ENCODE results near the gene ITGB2.
A peak's percentile ranks its signal among the peaks of the same experiment; 100 is the strongest.
"Not testable (repeated sequence)": the region's sequence is repeated elsewhere in the genome, so short reads cannot be mapped to it uniquely, and the experiment has no call there.

Gene ITGB2

DNA sequence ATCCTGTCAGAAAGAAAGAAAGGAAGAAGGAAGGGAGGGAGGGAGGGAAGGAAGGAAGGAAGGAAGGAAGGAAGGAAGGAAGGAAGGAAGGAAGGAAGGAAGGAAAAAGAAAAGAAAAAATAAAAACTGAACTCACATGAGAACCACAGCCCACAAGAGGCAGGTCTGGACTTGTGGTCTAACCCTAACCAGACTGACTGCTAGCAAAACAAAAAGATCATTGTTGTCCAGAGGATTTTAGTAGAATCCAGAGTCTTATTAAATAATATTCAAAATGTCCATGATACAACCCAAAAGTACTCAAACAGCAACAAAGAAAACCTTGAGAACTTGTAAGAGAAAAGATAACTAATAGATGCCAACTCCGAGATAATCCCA lies 4.7 kb upstream of the ITGB2 start:
- DNase-seq: no peak

DNA sequence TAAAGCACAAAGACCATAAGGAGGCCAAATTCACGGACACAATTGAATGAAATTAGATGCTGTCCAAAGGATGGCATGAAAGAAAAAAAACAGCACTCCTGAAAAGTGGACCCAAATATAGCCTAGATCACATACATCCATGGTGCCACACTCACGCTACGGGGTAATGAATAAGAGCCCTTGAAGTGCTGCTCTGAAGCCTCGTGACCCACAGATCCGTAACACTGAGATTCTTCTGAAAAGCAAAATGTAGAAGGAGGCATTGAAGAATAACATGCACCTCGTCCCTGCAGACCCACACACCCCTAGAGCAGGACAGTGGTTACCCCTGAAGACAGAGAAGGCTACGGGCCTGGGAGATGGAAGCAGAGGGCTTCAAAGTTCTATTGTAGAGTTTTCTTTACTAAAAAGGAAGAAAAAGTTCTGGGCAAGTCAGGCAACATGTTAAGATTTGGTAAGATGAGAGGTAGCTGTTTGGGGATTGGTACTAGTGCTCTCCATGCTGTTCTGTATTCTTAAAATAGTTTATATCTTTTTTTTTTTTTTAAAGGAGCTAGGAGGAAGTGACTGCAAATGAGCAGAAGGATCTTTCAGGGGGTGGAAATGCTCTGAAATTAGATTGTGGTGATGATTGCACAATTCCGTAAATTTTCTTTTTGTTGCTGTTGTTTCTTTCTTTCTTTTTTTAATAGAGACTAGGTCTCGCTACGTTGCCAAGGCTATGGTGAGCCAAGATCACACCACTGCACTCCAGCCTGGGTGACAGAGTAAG lies 4.1 kb upstream of the ITGB2 start:
- DNase-seq: no peak

DNA sequence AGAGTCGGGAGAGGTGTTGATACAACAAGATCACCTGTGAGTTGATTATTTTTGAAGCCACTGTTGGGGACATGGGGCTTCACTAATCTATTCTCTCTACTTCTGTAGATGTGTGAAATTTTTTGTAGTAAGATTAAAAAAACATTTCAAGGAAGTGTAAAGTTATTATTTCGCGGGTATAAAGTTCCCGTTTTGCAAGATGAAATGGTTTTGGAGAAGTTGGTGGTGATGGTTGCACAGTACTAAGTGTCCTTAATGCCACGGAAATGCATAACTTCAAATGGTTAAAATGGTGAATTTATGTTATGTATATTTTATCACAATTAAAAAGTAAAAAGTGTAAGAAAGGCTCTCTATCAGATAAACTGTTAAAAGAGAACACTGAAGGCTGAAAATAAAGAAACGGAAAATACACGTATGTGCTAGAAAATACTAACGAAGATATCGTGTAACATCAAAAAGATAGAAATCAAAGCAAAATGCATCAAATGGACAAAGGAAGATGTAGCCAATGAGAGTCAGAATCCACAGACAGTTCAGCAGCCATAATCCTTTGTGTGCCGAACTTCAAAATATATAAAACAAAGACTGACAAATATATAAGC lies 2.9 kb upstream of the ITGB2 start:
- no peak for DNase-seq

DNA sequence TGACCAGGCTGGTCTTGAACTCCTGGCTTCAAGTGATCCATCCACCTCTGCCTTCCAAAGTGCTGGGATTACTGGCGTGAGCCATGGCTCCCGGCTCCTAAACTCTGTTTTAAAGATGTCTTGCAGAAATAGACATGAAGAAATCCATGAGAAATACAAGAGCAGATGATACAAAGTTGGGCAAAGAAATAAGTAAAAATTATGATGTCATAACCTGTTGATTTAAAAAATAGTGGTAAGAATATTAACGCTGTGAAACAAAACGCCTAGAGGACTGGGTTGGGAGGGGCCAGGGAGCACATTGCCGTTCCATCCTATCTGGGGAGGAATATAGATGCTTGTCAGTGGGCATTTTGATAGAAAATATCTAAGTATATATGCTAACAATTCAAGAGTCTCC lies 1.2 kb upstream of the ITGB2 start:
- no peak for DNase-seq

DNA sequence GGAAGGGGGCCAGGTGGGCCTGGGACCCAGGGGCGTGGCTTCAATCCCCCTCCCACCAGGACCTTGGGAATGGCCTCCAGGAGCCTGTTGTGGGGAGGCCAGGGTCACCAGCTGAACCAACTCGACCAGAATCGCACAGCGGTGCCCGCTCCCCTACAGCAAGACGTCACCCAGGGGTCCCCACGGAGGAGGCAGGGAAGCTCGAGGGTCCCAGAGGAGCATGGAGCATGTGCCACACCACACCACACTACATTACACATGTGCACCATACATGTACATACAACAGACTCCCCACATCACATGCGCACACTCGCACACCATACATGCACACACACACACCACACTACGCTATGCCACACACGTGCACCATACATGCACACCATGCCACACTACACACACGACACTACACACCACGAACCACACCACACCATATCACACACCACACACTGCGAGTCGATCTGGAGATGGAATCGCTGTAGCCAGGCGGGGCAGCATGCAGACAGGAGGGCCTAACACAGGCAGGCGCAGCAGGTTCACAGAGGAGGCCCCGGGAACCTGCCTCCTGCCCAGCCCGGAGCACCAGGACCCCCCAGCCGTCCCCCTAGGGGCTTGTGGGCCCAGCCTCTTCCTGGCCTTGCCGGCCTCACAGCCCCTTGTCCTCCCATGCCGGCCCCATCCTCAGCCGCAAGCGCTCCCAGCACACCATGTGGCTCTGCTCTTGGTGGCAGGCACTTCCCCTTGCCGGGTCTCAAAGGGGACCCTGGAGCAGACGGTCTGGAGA lies 596 bp downstream of the ITGB2 start:
- DNase-seq: no peak

DNA sequence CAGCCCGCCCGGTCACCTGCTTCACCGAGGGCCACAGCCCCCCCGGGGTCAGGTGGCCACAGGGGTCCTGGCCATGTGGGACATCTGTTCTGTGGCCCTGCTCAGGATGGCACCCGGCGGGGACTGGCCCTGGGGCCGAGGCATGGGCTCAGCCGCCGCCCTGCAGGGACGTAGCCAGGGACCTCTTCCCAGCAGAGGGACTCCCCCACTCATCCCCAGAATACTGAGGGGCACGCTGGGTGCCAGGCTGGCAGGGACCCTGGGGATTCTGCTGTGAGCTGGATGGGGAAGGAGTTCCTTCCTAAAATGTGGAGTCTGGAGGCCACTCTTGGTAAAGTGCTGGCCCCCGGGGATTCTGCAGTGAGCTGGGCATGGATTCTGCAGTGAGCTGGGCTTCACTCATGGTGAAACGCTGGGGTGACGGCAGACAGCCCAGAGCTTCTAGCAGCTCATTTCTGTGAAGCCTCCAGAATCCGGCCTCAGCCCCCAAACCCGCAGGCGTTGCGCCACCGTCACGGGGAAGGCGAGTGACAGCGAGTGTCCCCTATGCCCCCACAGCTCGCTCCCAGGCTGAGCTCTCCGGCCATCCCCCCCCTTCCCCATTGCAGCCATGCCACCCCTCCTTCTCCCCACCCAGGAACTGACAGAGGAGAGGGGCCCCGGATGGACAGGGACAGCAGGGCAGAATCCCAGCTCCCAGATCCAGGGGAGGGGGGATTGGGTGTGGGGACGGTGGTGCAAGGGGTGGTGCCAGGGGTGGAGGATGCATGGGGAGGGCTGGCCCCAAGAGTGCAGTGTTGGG lies 1.4 kb downstream of the ITGB2 start:
- no peak for DNase-seq

DNA sequence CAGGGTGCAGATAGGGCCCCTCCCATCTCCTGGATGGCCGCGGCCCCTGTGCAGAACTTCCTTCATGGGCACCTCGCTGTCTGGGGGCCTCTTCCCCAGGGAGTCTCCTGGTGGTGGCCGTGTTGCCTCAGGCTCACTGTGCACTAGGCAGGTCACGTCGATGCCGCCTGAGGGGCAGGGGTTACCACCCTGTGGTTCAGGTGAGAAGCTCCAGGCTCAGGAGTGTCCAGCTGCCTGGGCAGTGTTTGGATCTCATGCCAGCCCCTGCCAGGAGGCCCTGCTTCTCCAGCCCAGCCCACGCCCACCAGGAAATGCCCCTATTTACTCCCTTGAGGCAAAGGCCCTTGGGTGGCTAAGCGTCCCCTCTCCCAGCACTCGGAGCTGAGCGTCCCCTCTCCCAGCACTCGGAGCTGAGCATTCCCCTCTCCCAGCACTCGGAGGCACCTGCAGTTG lies 2.1 kb downstream of the ITGB2 start:
- DNase-seq: peak in 1 of 2 experiments; percentile 32

DNA sequence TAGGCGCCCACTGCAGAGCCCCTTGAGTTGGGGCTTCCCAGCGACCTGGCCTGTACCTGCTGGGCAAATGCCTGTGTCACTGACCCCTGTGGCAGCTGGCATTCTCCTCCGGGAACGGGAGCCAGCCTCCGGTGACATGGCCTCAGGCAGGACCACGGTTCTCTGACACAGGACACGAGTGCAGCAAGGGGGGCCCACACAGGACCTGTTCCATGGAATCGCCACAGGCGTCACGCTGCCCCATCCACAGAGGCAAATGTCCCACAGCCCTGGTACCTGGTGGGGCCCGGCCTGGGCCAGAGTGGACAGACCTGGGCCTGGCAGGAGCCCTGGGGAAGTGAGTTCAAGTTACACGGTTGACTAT lies 2.6 kb downstream of the ITGB2 start:
- no peak for DNase-seq

DNA sequence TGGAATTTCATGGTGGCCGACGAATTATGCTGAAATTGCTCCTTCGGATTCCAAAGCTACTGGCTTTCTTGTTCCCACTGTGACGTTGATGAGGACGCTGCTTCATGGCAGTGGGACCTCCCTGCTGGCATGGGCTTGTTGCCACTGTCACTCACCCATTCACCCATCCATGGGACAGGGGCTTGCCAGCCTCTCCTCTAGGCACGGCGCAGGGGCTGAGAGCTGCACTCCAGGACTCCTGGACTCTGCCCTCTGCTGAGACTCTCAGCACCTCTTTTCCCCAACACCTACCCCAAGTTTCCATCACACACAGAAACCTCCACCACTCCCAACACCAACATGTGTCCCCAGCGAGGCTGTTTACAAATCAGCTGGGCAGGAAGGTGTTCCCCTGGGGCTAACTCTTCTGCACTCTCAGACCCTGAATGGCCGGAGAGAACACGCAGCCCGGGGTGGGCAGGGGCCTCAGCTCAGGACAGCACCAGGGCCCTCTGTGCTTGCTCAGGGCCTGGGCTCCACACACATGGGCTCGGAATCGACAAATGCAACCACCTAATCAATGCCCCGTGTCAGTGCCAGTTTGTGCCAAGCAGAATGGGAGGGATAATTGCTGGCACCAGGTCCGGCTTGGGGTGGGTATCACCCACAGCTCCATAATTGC lies 3.1 kb downstream of the ITGB2 start:
- no peak for DNase-seq

DNA sequence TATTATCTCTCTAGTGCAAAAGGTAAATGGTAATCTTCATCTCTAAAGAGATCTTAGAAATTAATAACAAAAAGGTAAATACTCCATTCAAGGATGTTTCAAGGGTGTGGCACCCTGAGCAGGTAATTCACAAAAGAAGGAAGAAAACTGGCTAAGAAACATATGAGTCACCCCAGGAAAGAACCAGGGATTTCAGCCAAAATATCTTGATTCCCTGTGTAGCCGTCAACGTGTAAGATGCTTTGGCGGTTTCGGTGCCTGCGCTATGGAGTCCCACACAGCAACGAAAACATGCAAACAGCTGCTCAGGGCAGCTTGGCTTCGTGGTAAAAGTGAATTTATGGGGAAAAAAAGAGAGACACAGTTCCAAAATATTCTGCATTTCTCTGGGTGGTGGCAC lies 3.7 kb downstream of the ITGB2 start:
- DNase-seq: no peak

DNA sequence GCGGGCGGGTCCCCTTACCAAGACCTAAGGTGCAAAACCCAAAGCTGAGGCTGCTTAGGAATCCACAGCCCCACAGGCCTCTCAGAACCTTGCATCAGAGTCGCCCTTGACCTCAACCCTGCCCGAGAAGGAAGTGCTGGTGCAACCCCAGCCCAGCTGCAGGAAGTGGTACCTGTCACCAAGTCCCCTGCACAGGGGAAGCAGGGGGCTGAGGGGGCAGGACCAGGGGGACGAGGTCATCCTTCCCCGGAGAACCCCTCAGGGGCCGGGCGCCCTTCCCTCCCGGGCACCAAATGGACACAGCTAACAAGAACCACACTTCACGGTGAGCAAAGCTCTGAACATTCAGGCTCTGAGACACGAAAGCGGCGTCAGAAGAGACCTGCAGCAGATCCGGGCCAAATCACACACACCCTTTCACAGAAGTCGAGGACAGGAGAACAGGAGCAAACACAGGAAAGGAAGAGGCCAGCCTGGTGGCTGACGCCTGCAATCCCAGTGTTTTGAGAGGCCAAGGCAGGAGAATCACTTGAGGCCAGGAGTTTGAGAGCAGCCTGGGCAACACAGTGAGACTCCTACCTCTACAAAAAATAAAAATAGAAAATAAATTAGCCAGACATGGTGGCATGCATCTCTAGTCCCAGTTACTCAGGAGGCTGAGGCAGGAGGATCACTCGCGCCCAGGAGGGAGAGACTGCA lies 6.4 kb downstream of the ITGB2 start:
- DNase-seq: no peak

DNA sequence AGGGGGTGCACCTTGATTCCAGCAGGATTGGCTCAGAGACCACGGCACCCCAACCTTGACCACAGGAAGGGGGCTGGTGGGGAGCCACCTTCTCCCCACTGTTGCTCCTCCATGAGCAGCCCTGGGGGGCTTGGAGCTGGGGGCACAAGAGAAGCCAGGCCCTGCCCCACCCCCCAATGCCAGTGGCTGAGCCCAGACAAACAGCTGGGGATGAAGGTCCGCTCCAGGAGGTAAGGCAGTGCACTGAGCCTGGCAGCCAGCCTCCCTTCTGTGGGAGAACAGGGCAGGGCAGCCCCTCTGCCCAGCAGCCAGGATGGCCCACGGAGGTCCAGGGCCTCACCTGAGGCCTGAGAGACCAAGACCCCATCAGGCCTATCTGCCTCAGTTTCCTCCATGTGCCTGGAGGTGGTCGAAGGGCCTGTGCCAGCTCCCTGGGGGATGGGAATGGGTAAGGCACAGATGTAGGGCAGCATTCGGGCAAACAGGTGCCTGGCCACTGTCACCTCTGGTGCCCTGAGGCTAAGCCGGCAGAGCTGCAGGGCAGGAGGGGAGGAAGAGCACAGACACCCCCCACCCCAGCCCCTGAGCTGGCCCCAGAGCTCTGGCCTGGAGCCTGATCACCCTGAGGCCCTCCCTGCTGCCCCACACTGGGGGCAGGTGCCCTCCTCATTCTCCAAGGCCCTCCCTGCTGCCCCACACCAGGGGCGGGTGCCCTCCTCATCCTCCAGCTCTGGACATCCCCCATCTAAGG lies 7.1 kb downstream of the ITGB2 start:
- DNase-seq: no peak

DNA sequence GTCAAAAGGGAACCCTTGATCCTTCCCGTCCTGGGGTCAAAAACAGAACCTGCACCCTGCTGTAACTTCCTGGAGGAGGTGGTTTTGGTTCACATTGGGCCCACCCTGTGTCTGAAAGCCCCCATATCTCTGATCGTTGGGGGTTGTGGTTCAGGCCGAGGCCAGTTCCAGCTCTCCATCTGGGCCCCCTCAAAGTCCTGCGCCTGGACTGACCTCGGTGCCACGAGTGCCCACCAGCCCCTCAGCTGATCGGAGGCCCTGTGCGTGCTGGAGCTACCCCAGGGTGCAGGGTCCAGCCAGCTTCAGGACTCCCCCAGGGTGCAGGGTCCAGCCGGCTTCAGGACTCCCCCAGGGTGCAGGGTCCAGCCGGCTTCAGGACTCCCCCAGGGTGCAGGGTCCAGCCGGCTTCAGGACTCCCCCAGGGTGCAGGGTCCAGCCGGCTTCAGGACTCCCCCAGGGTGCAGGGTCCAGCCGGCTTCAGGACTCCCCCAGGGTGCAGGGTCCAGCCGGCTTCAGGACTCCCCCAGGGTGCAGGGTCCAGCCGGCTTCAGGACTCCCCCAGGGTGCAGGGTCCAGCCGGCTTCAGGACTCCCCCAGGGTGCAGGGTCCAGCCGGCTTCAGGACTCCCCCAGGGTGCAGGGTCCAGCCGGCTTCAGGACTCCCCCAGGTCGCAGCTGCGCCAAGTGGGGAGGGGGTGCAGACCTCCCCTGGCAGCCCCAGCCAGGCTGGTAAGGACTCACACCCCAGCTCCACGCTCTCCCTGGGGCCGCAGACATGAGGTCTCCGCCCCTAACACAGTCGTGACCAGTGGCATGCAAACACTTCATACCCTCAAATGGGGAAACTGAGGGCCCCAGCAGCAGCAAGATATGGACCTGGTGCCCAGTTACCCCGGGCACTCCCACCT lies 7.9 kb downstream of the ITGB2 start:
- not testable (repeated sequence) for DNase-seq

DNA sequence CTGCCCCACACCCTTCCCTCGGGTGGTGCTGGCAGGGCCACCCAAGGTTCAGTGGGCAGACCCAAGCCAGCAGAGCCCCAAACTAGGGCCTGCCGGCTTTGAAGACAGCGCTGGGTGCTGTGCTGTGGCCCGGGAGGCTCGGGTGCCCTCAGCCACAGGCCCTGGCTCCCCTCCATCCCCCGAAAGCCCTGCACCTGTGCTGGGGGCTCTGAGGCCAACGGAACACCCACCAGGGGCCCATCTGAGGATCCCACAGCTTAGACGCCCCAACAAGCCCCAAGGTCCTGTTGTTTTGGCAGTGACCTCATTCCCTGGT lies 8.6 kb downstream of the ITGB2 start:
- DNase-seq: no peak

DNA sequence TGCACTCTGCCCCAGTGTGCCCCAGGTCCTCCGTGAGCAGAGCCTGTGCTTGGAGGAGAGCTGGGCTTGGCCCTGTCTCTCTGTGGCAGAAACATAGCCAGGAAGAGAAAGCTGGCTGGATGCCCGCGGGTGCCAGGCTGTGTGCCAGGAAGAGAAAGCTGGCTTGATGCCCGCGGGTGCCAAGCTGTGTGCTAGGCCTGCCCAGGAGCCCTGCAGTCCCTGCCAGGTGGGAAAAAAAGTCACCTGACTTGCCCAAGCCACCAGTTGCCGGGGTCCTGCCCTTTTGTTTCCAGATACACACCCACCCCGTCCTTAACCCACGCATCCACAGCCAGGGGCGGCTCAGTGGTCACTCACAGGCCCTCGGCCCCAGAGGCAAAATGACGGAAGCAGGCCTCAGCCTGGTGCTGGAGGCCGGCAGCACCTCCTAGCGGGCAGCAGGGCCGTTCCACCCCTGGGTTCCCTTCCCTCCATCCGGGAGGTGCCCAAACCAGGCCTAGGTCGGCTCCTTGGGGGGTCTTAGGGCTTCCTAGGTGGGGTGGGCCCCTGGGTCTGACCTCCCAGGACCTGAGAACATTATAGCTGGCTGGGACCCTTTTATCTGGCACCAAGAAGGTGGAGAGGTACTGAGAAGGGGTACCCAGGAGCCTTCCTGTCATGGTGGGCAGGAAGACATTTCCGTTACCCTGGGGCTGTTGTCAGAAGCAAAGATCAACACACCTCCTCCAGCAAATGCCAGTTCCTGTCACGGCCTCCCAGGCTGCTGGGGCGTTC lies 9.1 kb downstream of the ITGB2 start:
- DNase-seq: no peak

DNA sequence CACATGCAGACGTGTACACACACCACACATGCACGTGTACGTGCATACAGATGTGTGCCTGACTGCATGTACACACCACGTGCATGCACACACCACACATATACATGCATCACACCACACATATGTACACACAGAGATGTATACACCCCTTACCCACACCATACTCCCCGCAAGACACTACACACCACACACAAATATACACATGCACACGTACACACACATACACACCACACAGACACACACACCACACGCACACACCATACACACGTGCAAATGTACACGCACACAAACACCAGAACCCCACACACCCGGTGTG lies 9.7 kb downstream of the ITGB2 start:
- no peak for DNase-seq

DNA sequence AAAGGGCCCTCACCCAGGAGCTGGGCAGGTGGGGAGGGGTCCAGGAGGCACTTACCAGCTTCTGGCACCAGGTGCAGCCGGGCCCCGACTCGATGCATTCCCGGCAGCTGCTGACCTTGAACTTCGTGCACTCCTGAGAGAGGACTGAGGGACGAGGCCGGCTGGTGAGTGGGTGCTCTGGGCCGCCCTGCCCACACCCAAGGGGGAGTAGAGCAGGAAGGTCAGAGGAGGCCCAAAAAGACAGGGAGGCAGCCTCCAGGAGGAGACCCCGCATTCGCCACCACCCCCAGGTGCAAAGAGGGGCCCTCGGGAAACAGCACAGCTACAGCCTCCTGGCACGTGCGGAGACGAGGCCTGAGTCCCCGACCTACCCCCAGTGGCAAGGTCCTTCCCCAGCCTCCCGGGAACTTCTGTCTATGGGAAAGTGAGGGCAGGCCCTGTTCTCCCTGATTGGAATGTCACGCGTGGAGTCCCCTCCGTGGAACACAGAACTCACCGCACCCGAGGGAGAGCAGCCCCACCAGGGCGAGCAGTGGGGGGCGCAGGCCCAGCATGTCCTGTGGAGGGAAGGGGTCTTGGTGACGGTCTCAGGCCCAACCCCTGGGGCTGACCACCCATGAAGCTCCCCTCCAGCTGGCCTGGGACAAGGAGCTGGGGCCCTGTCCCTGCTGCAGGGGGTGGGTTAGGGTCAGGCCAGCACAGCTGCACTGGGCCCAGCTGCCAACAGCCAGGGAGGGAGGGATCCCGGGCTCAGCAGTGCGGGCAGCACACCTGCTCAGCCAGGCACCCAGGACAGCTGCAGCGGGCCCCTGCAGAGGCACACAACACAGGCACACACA lies 10.3 kb downstream of the ITGB2 start:
- no peak for DNase-seq

DNA sequence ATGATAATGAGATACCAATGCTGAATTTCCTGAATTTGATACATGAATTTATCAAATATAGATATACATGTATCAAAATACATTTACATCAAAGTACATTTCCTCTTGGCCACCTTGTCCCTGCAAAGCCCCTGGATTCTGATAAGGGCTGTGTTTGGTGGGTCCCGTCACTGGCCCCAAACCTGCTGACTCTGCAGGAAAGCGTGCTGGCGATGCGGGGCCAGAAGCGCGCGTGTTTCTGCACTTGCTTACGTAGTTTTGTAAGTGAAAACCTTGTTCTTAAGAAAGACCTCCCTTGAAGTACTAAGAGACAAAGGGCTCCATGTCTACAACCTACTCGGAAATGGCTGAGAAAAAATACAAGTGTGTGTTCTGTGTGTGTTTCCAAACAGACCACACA lies 11.0 kb downstream of the ITGB2 start:
- DNase-seq: no peak

DNA sequence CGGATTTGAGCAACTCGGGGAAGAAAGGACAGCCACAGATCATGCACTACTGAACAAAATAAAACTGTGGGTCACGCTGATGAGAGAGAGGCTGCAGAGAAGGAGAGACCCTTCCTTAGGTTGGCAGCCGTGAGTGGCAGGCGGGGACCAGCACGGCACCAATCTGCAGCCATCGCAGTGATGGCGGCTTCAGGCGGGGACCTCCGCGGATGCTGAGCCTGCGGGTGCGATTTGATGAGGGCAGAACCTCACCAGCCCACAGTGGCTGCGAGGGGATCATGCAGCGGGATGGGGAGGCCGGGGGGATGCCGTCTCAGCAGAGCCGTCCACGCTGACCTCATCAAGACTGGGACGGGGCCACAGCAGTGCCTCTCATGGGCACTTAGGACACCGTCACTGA lies 11.8 kb downstream of the ITGB2 start:
- no peak for DNase-seq
